Glomerular visceral epithelial cell (primary cell): ENCODE results near the gene TEX36.
"Not testable (repeated sequence)": the region's sequence is repeated elsewhere in the genome, so short reads cannot be mapped to it uniquely, and the experiment has no call there.

ENCODE experiments used
- DNase-seq: peaks from one replicate; pipeline ENCODE4 v3.0.0-alpha.2; 2016; ENCODE audit errors: extremely low spot score

The TEX36 gene

GRCh38 chr10:125634606-125635005, 48.4 kb downstream of the TEX36 start:
- no peak for DNase-seq

GRCh38 chr10:125633517-125633999, 49.4 kb downstream of the TEX36 start:
- DNase-seq, result no peak

GRCh38 chr10:125631806-125632205, 51.2 kb downstream of the TEX36 start:
- DNase-seq, result no peak

- peak; percentile 44 for DNase-seq
Measured at GRCh38 chr10:125629758-125630376, 53.1 kb downstream of the TEX36 start.

GRCh38 chr10:125628104-125629049, 54.6 kb downstream of the TEX36 start:
- DNase-seq, result no peak

- no peak for DNase-seq
Measured at GRCh38 chr10:125627646-125628045, 55.3 kb downstream of the TEX36 start.

GRCh38 chr10:125626671-125627070, 56.3 kb downstream of the TEX36 start:
- DNase-seq, result no peak

GRCh38 chr10:125625586-125625985, 57.4 kb downstream of the TEX36 start:
- no peak for DNase-seq

- DNase-seq, result no peak
Measured at GRCh38 chr10:125624800-125625199, 58.2 kb downstream of the TEX36 start.

- no peak for DNase-seq
Measured at GRCh38 chr10:125621052-125621451, 61.9 kb downstream of the TEX36 start.

- DNase-seq, result no peak
Measured at GRCh38 chr10:125620401-125620800, 62.6 kb downstream of the TEX36 start.

- DNase-seq, result not testable (repeated sequence)
Measured at GRCh38 chr10:125613062-125613461, 69.9 kb downstream of the TEX36 start.

- DNase-seq, result no peak
Measured at GRCh38 chr10:125611756-125612155, 71.2 kb downstream of the TEX36 start.

GRCh38 chr10:125611216-125611615, 71.7 kb downstream of the TEX36 start:
- DNase-seq, result no peak

- DNase-seq, result no peak
Measured at GRCh38 chr10:125609859-125610258, 73.1 kb downstream of the TEX36 start.

GRCh38 chr10:125608474-125608873, 74.5 kb downstream of the TEX36 start:
- no peak for DNase-seq

- no peak for DNase-seq
Measured at GRCh38 chr10:125607689-125608290, 75.2 kb downstream of the TEX36 start.

GRCh38 chr10:125606414-125607010, 76.5 kb downstream of the TEX36 start:
- no peak for DNase-seq
